HG02981 (cell line): Measurements from ENCODE around the gene AFAP1L1.
A peak's percentile ranks its signal among the peaks of the same experiment; 100 is the strongest.

ENCODE experiments used
- ATAC-seq: cut with Tn5 transposase; IDR thresholded peaks from one replicate; pipeline ENCODE4 v1.9.1; 2021; ENCODE audit warnings: mild to moderate bottlenecking, moderate library complexity; ENCODE audit not compliant: unreplicated experiment

AFAP1L1 gene

DNA sequence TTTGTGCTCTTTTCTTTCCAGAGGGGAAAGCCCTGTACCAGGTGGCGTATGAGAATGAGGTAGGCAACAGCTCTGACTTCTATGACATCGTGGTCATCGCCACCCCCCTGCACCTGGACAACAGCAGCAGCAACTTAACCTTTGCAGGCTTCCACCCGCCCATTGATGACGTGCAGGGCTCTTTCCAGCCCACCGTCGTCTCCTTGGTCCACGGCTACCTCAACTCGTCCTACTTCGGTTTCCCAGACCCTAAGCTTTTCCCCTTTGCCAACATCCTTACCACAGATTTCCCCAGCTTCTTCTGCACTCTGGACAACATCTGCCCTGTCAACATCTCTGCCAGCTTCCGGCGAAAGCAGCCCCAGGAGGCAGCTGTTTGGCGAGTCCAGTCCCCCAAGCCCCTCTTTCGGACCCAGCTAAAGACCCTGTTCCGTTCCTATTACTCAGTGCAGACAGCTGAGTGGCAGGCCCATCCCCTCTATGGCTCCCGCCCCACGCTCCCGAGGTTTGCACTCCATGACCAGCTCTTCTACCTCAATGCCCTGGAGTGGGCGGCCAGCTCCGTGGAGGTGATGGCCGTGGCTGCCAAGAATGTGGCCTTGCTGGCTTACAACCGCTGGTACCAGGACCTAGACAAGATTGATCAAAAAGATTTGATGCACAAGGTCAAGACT is 96.5 kb downstream of the AFAP1L1 start:
- ATAC-seq, result no peak

DNA sequence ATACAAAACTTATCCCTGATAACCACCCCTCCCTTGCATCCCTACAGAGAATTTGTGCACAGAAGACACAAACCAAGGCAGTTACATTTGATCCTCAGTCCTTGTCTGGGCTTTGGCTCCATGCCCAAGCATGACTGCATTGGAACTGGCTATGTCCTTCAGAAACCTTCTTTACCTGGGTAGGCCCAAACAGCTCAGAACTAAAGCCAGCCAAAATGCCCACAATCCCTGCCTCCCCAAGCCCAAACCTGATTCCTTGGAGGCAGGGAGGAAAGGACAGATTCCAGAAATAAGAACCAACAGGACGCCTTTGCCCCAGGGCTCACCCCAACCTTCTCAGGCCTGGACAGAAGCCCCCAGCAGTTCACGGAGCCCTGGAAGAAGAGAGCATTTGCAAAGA is 99.2 kb downstream of the AFAP1L1 start:
- no peak for ATAC-seq

DNA sequence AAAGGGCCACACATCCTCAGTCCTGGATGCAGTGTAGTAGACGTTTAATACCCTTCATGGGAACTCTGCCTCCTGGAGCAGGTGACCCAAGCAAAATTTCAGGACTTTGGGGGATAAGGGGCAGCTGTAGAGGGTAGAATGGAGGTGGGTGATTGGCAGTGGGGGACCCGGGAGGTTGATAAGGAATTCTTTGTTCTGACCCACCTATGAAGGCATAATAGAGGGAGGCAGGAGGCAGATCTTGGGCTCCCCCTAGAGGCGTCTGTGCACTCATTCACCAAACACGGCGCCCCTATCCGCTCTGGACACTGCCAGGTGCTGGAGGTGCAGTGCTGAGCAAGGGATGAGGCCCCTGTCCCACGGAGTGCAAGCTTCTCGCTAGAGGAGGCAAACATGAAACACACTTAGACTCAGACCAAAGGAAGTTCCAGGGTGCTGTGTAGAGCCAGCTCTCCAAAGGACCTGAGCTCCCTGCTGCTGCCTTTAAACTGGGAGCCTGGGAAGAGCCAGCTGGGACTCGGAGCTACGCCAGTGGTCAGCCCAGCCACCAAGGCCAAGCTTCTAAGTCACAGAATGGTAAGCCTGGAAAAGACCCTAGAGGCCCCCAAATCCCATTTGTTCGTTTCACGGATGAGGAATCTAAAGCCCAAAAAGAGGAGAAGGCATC is 99.8 kb downstream of the AFAP1L1 start:
- ATAC-seq, result peak; percentile 75

DNA sequence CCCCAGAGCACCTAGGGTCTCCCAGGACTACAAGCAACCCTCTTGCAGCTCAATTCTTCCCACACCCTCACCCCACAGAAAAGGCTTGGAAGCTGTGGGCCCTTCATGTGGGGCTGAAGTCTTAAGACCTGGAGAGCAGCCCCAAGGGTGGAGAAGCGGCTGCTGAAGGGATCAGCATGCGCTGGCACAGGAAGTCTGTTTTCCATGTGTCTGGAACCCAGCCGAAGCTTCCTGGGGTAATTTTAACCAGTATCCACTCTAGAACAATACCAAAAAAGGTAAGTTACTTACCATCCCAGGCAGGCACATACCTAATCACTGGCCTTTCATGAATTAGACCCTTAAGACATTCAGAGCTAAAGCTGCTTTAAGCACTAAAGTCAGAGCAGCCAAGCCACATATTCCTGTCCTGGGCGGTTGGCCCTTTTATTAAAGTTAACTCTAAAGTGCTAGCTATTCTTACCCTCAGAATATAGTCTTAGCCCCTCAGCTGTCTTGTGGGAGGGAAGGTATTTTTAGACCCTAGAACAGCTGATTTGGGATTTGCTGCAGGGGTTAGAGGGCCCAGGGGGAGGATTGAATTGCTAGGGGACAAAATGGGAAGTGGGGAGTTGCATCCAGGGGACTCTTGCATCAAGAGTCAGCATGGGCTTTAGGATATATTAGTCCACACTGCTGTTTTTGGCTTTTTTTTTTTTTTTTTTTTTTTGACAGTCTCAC is 100.6 kb downstream of the AFAP1L1 start:
- no peak for ATAC-seq

DNA sequence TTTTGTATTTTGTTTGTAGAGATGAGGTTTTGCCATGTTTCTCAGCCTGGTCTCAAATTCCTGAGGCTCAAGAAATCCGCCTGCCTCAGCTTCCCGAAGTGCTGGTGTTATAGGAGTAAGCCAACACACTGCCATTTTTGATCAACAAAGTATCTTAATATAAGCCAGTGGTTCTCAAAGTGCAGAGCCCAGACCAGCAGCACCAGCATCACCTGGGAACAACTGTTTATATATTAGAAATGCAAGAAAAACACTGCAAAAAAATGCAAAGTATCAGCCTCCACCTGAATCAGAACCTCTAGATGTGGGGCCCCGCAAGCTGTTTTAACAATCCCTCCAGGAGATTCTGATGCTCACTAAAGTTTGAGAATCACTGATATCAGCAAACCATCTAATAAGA is 101.3 kb downstream of the AFAP1L1 start:
- ATAC-seq, result no peak

DNA sequence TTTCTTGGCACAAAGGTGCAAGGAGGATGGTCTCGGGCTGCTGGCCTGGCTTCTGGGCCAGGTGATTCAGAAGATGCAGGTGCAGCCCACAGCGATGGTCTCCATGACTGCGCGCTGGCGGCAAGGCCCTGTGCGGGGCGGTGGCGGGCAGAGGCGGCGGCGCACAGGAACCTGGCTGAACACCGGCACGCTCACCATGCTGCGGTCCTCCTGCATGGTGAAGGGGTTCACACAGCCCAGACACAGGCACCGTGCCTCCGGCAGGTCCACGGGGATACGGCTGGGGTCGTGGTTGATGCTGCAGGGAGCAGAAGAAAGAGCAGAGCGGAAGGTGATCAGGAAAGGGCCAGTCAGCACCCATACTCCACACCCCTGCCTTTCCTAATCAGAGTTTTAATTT is 102.6 kb downstream of the AFAP1L1 start:
- ATAC-seq, result no peak

DNA sequence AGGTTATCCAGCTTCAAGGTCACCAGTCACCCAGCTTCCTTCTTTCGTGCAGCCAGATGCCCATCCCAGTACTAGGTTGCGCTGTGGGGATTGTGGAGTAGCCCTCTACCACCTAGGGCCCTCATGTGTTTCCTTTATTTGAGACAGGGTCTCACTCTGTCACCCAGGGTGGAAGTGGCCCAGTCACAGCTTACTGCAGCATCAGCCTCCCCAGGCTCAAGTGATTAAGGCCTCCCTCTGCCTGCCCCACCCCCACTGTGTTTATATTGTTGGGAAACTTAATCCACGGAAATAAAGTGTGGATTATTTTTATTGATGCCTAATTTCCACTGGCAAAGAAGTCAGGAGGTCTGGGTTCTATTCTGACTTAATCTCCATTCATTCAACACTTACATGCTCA is 103.1 kb downstream of the AFAP1L1 start:
- no peak for ATAC-seq

DNA sequence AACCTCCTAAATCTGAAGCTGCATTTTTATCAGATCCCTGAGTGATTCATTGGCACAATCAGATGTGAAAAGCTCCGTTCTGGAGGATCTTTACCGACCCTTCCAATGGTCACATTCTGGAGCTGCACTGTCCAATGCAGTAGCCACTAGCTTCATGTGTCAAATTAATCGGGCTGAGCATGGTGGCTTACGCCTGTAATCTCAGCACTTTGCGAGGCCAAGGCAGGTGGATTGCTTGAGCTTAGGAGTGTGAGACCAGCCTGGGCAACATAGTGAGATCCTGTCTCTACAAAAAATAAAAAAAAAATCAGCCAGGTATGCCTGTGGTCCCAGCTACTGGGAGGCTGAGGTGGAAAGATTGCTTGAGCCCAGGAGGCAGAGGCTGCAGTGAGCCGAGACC is 103.8 kb downstream of the AFAP1L1 start:
- no peak for ATAC-seq

DNA sequence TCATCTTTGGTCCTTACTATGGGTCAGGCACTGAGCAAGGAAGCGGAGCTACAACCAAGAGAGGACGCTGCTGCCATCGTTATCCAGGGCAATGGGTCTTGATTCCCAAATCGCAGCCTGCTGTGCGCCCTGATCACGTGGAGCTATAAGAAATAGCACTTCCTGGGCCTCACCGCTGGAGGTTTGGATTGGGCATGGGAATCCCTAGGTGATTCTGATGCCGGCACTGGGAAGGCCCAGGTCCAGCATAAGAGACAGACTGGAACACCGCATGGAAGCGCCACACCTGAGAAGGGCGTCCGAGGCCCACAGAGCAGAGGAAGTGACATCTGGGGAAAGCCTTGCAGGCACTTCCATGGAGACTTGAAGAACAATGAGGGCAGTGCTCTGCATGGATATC is 104.4 kb downstream of the AFAP1L1 start:
- no peak for ATAC-seq

DNA sequence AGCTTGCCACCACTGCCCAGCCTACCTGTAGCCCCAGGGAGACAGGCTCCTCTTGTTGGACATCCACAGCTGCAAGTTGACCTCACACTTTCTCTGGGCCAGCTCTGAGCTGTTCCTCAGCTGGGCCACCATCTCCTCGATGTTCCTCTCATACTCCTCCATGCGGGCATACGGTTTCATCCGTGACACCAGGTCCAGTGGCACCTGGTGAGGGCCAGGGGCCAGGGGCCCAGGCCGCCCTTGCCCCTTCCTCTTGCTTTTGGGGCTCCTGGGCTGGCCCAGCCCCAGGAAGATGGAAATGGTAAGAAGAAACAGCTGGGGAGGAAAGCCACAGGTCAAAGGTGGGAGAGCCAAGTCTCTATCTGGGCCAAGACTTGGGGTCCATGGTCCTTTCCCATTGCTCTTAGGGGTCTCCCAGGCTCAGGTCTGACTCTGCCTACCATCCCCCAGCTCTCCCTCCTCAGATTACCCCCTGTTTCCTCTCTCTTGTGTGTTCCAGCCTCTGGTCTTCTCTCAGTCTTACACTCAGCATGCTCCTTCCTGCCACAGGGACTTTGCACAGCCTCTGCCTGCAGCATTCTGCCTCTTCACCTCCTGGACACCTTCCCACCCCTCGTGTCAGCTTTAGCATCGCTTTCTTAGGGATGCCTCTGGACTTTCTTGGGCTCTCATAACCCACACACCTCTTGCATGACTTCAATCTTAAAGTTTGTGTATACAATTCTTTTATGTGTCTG is 105.2 kb downstream of the AFAP1L1 start:
- ATAC-seq, result no peak

DNA sequence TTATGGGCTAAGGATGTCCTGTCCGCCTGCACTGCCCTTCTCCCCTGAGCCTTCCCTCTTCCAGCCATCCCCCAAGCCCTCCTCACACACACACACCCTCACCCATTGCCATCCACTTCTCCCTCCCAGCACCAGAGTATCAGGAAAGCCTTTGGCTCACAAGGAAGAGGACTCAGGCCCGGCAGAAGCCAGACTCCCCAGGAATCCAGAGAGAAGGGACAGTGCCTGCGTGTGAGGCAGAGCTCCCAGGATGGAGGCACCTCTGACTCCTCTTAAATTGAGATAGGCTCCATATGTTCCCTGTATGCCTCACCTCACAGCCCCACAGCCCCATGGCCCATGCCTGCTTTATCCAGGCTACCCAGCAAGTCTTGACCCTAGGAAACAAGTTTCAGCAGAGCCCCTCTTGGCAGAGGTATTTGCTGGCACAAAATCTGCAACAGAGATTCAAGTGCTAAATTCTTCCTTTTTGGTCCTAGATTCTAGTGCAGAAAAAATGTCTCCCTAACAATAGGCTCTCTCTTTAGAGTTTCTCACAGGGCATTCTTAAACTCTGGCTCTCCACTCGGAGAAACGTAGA is 106.7 kb downstream of the AFAP1L1 start:
- no peak for ATAC-seq

DNA sequence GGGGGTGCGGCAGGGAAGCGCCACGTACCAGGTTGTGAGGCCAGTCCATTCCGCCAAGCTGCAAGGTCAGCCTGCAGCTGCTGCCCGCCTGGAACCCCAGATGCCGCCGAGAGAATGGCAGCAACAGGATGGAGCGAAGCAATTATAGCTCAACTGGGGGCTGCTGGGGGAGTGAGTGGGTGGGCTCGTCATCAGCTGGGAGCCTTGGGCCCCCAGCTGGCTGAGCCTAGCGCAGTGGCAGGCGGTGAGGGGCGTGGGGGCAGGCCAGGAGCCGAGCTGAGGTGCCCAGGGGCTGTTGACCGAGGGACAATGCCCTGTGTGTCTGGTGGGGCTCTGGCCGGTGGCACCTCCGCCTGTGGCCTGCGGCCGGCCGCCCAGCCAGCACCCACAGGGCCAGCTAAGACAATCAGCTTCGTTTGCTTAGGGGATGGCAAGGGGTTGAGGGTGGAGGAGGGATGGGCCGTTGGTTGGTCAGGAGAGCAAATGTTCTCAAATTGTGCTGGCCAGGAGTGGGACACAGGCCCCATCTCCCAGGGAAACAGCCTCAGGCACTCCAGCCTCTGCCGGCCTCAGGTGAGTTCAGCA is 107.6 kb downstream of the AFAP1L1 start, which contains the start of gene IL17B:
Gene IL17B (minus strand): TSS at position 116 of the 585 bp plus-strand sequence. CDS start 67 bp downstream, at position 49.
- no peak for ATAC-seq

DNA sequence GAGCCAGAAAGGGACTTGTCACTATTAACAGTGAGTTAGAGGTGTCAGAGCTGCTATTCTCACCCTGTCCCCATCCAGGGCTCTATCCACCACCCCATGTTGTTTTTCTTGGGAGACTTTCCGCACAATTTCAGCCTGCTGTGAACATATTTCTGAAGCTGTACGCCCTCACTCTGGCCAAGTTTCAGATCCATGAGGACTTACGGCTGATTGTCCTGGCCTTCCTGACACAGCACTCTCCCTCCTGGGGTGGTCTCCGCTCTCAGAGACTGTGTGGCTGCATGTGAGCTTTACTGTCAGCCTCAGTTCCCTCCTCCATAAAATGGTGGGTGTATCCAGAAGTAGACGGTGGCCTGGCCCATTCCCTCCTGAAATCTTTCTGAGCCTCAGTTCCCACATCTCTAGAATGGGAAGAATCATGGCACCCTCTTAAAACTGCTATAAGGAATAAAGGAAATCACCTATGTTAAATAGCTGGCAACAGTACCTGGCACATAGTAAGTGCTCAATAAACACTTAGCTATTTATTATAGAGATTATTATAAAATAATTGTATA is 108.2 kb downstream of the AFAP1L1 start:
- ATAC-seq, result no peak

DNA sequence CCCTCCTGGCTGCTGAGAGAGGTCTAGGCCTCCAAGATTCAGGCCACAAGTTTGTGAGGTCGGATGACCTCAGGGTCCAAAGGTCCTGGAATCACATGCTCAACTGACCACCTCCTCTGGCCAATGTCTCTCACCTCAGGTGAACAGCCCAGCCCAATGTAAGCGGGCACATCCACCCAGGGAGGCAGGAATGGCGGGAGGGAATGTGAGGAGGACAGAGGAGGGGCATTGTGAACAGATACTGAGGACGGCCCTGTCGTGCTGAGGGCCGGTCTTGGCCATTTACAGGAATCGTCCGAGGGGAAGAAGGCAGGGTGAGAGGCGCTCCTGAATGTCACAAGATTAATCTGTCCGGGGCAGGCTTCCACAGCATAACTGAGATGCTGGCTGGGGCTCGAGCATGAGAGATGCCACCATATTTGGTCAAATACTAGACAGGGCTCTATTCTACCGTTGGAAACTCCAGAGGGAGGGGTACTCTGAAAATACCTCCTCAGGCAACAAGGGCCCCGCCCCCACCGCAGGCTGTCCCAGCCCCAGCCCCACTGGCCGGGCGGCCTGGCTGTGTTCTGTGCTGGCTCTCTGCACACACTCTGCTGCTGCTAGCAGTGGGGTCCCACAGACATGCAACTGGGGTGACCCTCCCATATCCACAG is 108.9 kb downstream of the AFAP1L1 start:
- ATAC-seq, result no peak

DNA sequence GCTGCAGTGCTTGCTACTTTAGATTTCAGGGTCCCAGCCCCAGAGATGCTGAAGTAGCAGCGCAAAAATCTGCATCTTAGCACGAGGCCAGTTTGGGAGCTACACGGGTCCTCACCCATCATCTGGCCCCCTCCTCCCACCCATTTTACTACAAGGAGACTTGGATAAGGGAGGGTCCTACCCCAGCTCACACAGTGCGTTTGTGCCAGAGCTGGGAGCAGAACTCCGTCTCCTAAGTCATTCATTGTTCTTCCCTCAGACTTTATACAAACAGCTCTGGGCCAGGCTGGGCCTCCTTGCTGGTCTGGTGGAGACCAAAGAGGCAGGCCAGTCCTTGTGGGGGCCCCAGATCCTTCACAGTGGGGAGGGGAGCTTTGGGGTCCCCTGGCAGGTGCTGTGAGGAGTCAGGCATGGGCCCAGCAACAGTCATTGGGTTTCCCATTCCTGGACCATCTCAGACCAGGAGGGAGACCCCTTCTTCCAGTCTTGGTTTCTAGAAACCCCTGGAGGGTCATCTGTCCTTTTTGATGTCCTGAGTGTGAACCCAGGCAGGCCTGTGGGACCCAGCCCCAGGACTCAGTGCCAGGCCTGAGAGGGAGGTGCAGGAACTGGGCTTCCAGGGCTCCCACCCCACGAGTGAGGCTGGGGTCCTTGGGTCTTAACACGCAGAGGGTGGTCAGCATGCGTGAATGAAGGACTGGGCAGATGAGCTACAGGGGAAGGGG is 109.8 kb downstream of the AFAP1L1 start:
- no peak for ATAC-seq

DNA sequence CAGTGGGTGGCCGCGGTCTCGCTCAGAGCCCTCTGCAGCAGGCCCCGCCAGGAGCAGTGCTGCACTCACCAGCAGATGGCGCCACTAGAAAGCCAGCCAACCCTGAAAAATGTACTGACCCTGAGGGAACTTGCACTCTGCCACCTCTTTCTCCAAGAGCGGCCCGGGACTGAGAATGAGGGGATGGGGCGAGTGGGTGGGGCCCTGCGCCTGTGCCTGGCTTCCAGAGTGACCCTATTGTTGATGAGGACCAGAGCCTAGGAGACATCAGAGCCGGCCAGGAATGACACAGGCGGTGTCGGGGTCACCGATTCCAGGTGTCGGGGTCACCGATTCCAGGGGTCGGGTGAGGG is 110.3 kb downstream of the AFAP1L1 start:
- peak; percentile 74 for ATAC-seq

DNA sequence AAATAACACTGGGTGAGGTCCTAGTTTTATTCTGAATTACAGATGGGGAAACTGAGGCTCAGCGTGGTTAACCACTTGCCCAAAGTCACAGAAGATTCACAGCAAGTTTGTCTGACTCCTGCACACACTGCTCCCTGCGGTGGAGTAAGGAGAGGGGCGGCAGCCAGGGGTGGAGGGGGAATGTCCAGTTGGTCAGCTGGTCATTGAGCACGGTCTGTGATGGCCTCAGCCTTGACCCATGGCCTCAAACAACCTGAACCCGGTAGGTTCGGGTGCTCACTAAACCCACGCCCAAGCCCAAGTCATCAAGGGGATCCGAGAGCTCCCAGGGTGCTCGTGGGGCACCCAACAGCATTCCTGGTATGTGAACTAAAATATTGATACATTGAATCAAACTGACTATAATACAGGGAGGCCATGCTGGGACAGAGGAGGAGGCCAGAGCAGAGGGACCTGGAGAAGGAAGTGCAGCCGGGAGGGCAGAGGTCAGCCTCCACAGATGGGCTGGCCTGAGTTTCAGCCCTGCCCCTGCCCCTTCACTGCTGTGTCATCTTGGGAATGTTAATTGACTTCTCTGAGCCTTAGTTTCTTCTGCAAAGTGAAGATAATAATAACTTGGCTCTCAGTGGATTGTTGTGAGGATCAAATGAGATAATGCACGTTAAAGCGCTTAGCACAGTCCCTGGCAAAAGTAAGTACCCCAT is 111.0 kb downstream of the AFAP1L1 start:
- ATAC-seq, result no peak

DNA sequence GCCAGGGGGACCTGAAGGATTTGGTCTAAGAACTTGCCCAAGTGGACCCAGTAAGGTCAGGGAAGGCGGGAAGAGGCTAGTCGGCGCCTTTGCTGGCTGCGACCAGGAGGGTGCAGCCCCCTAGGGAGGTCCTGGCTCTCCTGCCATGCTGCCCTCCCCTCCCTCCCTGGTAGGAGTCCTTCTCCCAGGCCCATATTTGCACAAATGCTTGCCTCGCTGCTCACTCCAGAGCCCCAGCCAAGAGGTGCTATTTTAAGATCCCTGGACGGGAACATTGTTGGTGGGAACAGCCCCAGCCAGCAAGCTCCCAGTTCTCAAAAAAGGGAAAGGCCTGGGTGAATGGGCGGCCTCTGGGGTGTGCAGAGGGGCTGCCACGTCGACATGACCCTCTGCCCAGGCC is 111.7 kb downstream of the AFAP1L1 start:
- no peak for ATAC-seq

DNA sequence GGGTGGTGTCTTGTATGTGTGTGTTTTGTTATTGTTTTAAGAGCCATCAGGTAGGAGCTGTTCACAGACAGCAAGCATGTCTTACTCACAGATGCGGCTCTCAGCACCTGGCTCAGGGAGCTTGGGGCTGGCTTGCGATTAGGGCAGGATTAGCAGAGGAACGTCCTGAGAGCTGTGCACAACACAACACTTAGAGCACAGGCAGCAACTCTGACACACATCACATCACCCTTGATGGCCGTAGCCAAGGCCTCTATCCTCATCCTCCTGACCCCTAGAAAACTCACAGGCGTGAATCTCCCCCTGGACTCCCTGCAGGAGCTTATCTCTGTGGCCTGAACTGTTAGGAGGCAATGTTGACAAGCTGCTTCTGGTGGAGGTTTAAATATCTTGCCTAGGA is 114.5 kb downstream of the AFAP1L1 start:
- no peak for ATAC-seq
